GM19043 (cell line): ENCODE measurements around the gene PDXDC1.
"Not testable (repeated sequence)": the region's sequence is repeated elsewhere in the genome, so short reads cannot be mapped to it uniquely, and the experiment has no call there.

Experiments
- ATAC-seq: cut with Tn5 transposase; IDR thresholded peaks from one replicate; pipeline ENCODE4 v1.9.1; 2021; ENCODE audit warnings: low read depth; ENCODE audit not compliant: unreplicated experiment

PDXDC1 gene

GRCh38 chr16:14973785-14974322, 972 bp upstream of the PDXDC1 start:
- not testable (repeated sequence) for ATAC-seq

GRCh38 chr16:14974331-14974655, 533 bp upstream of the PDXDC1 start:
- not testable (repeated sequence) for ATAC-seq

GRCh38 chr16:14975418-14976194, 780 bp downstream of the PDXDC1 start:
- ATAC-seq = not testable (repeated sequence)

GRCh38 chr16:14976971-14977736, 2.3 kb downstream of the PDXDC1 start:
- ATAC-seq = not testable (repeated sequence)

GRCh38 chr16:14978281-14978680, 3.5 kb downstream of the PDXDC1 start:
- not testable (repeated sequence) for ATAC-seq

- not testable (repeated sequence) for ATAC-seq
These were observed 4.1 kb downstream of the PDXDC1 start for GRCh38 chr16:14978908-14979307.

- not testable (repeated sequence) for ATAC-seq
These were observed 6.4 kb downstream of the PDXDC1 start for GRCh38 chr16:14981234-14981633.

- not testable (repeated sequence) for ATAC-seq
These were observed 7.7 kb downstream of the PDXDC1 start for GRCh38 chr16:14982521-14982920.

- not testable (repeated sequence) for ATAC-seq
These were observed 13.3 kb downstream of the PDXDC1 start for GRCh38 chr16:14988092-14988491.

GRCh38 chr16:14988661-14989191, 13.9 kb downstream of the PDXDC1 start:
- ATAC-seq = not testable (repeated sequence)

GRCh38 chr16:14989291-14990281, 14.8 kb downstream of the PDXDC1 start:
- not testable (repeated sequence) for ATAC-seq

- ATAC-seq = not testable (repeated sequence)
These were observed 18.7 kb downstream of the PDXDC1 start for GRCh38 chr16:14993277-14994151.

GRCh38 chr16:14996702-14997101, 21.9 kb downstream of the PDXDC1 start:
- not testable (repeated sequence) for ATAC-seq

- ATAC-seq = not testable (repeated sequence)
These were observed 23.5 kb downstream of the PDXDC1 start for GRCh38 chr16:14998300-14998699.

- not testable (repeated sequence) for ATAC-seq
These were observed 25.0 kb downstream of the PDXDC1 start for GRCh38 chr16:14999845-15000244.

GRCh38 chr16:15002448-15002847, 27.6 kb downstream of the PDXDC1 start:
- ATAC-seq = not testable (repeated sequence)

GRCh38 chr16:15005357-15006132, 30.7 kb downstream of the PDXDC1 start:
- ATAC-seq = not testable (repeated sequence)

GRCh38 chr16:15008647-15009046, 33.8 kb downstream of the PDXDC1 start:
- ATAC-seq = not testable (repeated sequence)
